Thyroid gland (tissue), 4 donors: ENCODE results near the gene LRRFIP1.

ENCODE experiments used
- POLR2A ChIP-seq, 2 donors: fragments of 450-650 bp; IDR thresholded peaks; one replicate each; pipeline ENCODE4 v1.6.1; 2017; ENCODE audit warnings: antibody characterized with exemption in 2 of 2, mild to moderate bottlenecking in 2 of 2, moderate library complexity in 1 of 2
- TF ChIP-seq, protein P1 (sequence below), 6 experiments: fragments of 200-600 bp in 3 of 6; fragments of 450-650 bp in 3 of 6; sonication (generic) in 3 of 6; IDR thresholded peaks; one replicate each; pipeline ENCODE4 v1.5.1; 2016 to 2019; ENCODE audit warnings: antibody characterized with exemption in 6 of 6, mild to moderate bottlenecking in 2 of 6, inconsistent platforms in 1 of 6, moderate library complexity in 1 of 6

DNA sequence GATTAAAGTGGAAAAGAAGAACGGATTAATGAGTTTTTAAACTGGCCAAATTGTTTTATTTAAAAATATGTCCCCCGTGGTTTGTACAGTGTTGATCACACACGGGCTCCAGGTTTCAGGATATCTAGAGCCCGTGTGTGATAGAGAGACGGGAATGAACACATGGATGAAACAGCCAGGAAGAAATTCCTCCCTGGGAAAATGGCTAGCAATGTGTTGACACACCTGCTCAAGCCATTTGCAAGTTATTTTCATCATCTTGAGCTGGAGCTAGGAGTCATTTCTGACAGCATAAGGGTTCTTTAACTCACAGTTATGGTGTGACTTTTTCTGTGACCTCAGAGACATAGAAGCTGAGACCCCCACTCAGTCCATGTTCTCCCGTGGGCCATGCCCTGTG, 81.6 kb downstream of the LRRFIP1 start:
- no peak for TF ChIP-seq POLR2A (IDR thresholded peaks at IDR 0.05)
- TF ChIP-seq, protein P1, sequence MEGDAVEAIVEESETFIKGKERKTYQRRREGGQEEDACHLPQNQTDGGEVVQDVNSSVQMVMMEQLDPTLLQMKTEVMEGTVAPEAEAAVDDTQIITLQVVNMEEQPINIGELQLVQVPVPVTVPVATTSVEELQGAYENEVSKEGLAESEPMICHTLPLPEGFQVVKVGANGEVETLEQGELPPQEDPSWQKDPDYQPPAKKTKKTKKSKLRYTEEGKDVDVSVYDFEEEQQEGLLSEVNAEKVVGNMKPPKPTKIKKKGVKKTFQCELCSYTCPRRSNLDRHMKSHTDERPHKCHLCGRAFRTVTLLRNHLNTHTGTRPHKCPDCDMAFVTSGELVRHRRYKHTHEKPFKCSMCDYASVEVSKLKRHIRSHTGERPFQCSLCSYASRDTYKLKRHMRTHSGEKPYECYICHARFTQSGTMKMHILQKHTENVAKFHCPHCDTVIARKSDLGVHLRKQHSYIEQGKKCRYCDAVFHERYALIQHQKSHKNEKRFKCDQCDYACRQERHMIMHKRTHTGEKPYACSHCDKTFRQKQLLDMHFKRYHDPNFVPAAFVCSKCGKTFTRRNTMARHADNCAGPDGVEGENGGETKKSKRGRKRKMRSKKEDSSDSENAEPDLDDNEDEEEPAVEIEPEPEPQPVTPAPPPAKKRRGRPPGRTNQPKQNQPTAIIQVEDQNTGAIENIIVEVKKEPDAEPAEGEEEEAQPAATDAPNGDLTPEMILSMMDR (IDR thresholded peaks at IDR 0.05): no peak
